DOHH2 (cell line): ENCODE data around the gene ZNF862.
A peak's percentile ranks its signal among the peaks of the same experiment; 100 is the strongest.

ENCODE experiments used
- H3F3A ChIP-seq: fragments of 200-600 bp; sonication (generic), shearing (Covaris generic); 2 replicates; pipeline ENCODE4 v1.6.0; 2016; ENCODE audit warnings: antibody characterized with exemption, mild to moderate bottlenecking; ENCODE audit not compliant: control insufficient read depth, insufficient read depth
- H3K27ac ChIP-seq: fragments of 200-600 bp; sonication (generic); 2 replicates; pipeline ENCODE4 v1.5.1; 2014; ENCODE audit warnings: low read depth, mild to moderate bottlenecking, low read length, moderate library complexity
- H3K27me3 ChIP-seq: fragments of 200-600 bp; sonication (generic); 2 replicates; pipeline ENCODE4 v1.6.1; 2014; ENCODE audit warnings: mild to moderate bottlenecking, low read length, mixed read lengths; ENCODE audit not compliant: control insufficient read depth
- H3K36me3 ChIP-seq: fragments of 200-600 bp; sonication (generic); 2 replicates; pipeline ENCODE4 v1.6.1; 2014; ENCODE audit warnings: mild to moderate bottlenecking, low read length, moderate library complexity, mixed read lengths; ENCODE audit not compliant: control insufficient read depth
- H3K4me1 ChIP-seq: fragments of 200-600 bp; sonication (generic); 2 replicates; pipeline ENCODE4 v1.6.1; 2014; ENCODE audit warnings: mild to moderate bottlenecking, low read length, mixed read lengths; ENCODE audit not compliant: control insufficient read depth
- H3K4me2 ChIP-seq: fragments of 200-600 bp; sonication (generic); 2 replicates; pipeline ENCODE4 v1.6.0; 2014; ENCODE audit warnings: mild to moderate bottlenecking, low read length, moderate library complexity
- H3K4me3 ChIP-seq: fragments of 200-600 bp; sonication (generic); 2 replicates; pipeline ENCODE4 v1.5.1; 2014; ENCODE audit warnings: mild to moderate bottlenecking, low read length, mixed read lengths
- H3K79me2 ChIP-seq: fragments of 200-600 bp; sonication (generic); 2 replicates; pipeline ENCODE4 v1.6.1; 2014; ENCODE audit warnings: mild to moderate bottlenecking, low read length, mixed read lengths; ENCODE audit not compliant: control insufficient read depth
- H3K9me2 ChIP-seq: fragments of 200-600 bp; sonication (generic); replicated peaks from 2 replicates; pipeline ENCODE4 v1.6.1; 2014; ENCODE audit warnings: mild to moderate bottlenecking, low read length, mixed read lengths; ENCODE audit not compliant: control insufficient read depth
- H3K9me3 ChIP-seq: fragments of 200-600 bp; sonication (generic); 2 replicates; pipeline ENCODE4 v1.6.1; 2014; ENCODE audit warnings: antibody characterized with exemption, low read length, mixed read lengths; ENCODE audit not compliant: control insufficient read depth, insufficient read depth
- H4K20me1 ChIP-seq: fragments of 200-600 bp; sonication (generic); 2 replicates; pipeline ENCODE4 v1.6.0; 2014; ENCODE audit warnings: low read depth, mild to moderate bottlenecking, antibody characterized with exemption, low read length, moderate library complexity; ENCODE audit not compliant: control insufficient read depth, insufficient read depth
- EZH2phosphoT487 ChIP-seq: fragments of 200-600 bp; sonication (generic); IDR thresholded peaks from 2 replicates; pipeline ENCODE4 v1.6.1; 2017; ENCODE audit warnings: borderline replicate concordance, mild to moderate bottlenecking, antibody characterized with exemption, low read length, moderate library complexity, mixed read lengths
- TF ChIP-seq, protein P1 (sequence below): fragments of 200-600 bp; sonication (generic); IDR thresholded peaks from one replicate; pipeline ENCODE4 v1.5.1; 2014; ENCODE audit warnings: antibody characterized with exemption, mild to moderate bottlenecking, low read depth, low read length; ENCODE audit not compliant: poor library complexity, severe bottlenecking

ZNF862 gene

DNA sequence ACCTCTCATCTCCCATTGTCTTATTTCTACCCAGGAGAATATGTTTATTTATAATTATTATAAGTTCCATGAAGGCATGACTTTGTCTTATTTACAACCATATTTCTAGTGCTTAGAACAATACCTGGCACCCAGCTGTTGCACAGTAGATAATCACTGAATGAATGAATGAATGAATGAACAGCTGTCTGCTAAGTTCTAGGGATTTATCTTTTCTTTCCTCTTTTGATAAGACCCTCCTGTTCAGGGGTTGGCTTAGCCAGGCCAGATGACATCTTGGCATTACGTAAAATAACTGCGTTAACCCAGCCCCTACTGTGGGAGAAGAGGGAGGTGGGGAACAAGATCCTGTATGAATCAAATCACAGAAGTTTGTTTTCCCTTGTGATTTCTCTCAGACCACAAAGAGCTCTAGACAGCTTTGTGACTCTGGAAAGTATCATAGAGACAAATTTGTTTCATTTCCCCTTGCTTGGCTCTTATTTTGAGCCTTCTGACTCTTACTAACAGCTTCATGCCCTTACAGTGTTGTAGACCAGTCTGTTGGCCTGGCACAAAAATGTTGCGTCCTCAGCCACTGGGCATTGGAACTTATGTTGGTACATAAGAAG, 8.4 kb downstream of the ZNF862 start:
- Histone ChIP-seq H3K27ac (no peak overlapping the region), H3K4me2 (peak overlapping the region; percentile 2; the same call in 1 of the 2 replicates)

GRCh38 chr7:149849174-149849573, 11.0 kb downstream of the ZNF862 start:
- Histone ChIP-seq H3F3A (no peaks in the 10 kb centered on the region; the same call in 1 of the 2 replicates), H3K36me3 (no peaks in the 10 kb centered on the region), H3K4me1 (peaks cover 11% of the 10 kb centered on the region), H3K27ac (no peak overlapping the region), H3K9me2 (no peaks in the 10 kb centered on the region), H4K20me1 (no peaks in the 10 kb centered on the region), H3K27me3 (no peaks in the 10 kb centered on the region), H3K4me2 (no peak overlapping the region), H3K4me3 (no peak overlapping the region), H3K79me2 (no peaks in the 10 kb centered on the region), H3K9me3 (no peaks in the 10 kb centered on the region)
- TF ChIP-seq, protein P1, sequence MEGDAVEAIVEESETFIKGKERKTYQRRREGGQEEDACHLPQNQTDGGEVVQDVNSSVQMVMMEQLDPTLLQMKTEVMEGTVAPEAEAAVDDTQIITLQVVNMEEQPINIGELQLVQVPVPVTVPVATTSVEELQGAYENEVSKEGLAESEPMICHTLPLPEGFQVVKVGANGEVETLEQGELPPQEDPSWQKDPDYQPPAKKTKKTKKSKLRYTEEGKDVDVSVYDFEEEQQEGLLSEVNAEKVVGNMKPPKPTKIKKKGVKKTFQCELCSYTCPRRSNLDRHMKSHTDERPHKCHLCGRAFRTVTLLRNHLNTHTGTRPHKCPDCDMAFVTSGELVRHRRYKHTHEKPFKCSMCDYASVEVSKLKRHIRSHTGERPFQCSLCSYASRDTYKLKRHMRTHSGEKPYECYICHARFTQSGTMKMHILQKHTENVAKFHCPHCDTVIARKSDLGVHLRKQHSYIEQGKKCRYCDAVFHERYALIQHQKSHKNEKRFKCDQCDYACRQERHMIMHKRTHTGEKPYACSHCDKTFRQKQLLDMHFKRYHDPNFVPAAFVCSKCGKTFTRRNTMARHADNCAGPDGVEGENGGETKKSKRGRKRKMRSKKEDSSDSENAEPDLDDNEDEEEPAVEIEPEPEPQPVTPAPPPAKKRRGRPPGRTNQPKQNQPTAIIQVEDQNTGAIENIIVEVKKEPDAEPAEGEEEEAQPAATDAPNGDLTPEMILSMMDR = no peak
- TF ChIP-seq EZH2phosphoT487 = no peak

More for the DNA sequence above, 8.4 kb downstream of the ZNF862 start:
- Histone ChIP-seq H3K79me2 (no peaks in the 10 kb centered on the region), H3F3A (no peaks in the 10 kb centered on the region; the same call in none of the 2 replicates), H3K9me3 (no peaks in the 10 kb centered on the region), H3K4me1 (peaks cover 11% of the 10 kb centered on the region), H3K27me3 (peaks cover 5% of the 10 kb centered on the region; the same call in 1 of the 2 replicates), H3K9me2 (no peaks in the 10 kb centered on the region), H4K20me1 (no peaks in the 10 kb centered on the region), H3K36me3 (no peaks in the 10 kb centered on the region), H3K4me3 (no peak overlapping the region)
- no peak for TF ChIP-seq EZH2phosphoT487
- TF ChIP-seq, protein P1 = no peak

- Histone ChIP-seq H3K4me3 (no peak overlapping the region), H3K4me1 (peaks cover 11% of the 10 kb centered on the region), H3K27ac (no peak overlapping the region), H3K4me2 (no peak overlapping the region), H3K27me3 (no peaks in the 10 kb centered on the region), H3K79me2 (no peaks in the 10 kb centered on the region), H4K20me1 (no peaks in the 10 kb centered on the region), H3K9me2 (no peaks in the 10 kb centered on the region), H3F3A (no peaks in the 10 kb centered on the region; the same call in 1 of the 2 replicates), H3K36me3 (no peaks in the 10 kb centered on the region), H3K9me3 (no peaks in the 10 kb centered on the region)
- no peak for TF ChIP-seq EZH2phosphoT487
- TF ChIP-seq, protein P1 = no peak
Measured at GRCh38 chr7:149850007-149850594, 11.9 kb downstream of the ZNF862 start.
